DND-41 (cell line): Measurements from ENCODE around the gene MAPRE2.

Experiments used
- ATAC-seq: fragments of 200-7000 bp; cut with Tn5 transposase; 3 replicates; pipeline ENCODE4 v1.9.1; 2021; ENCODE audit warnings: low read depth; ENCODE audit not compliant: insufficient read depth
- DNase-seq: peaks from one replicate; pipeline ENCODE4 v3.0.0-alpha.2; 2020
- H2AFZ ChIP-seq: 2 replicates; pipeline ENCODE4 v1.6.0; 2012; ENCODE audit warnings: low read depth, low read length
- H3K27ac ChIP-seq: 2 replicates; pipeline ENCODE4 v1.5.1; 2012; ENCODE audit warnings: low read length, inconsistent platforms
- H3K27me3 ChIP-seq: fragments of 200-600 bp; sonication (generic); 2 replicates; pipeline ENCODE4 v1.6.0; 2012; ENCODE audit warnings: low read length, mild to moderate bottlenecking, inconsistent platforms; ENCODE audit not compliant: insufficient read depth, poor library complexity
- H3K36me3 ChIP-seq: 2 replicates; pipeline ENCODE4 v1.5.1; 2012; ENCODE audit warnings: low read length, inconsistent platforms; ENCODE audit not compliant: insufficient read depth
- H3K4me1 ChIP-seq: 2 replicates; pipeline ENCODE4 v1.5.1; 2012; ENCODE audit warnings: mild to moderate bottlenecking, low read length; ENCODE audit not compliant: insufficient read depth
- H3K4me2 ChIP-seq: 2 replicates; pipeline ENCODE4 v1.6.0; 2012; ENCODE audit warnings: mild to moderate bottlenecking, moderate library complexity, low read length, inconsistent platforms; ENCODE audit not compliant: insufficient read depth
- H3K4me3 ChIP-seq, 2 experiments: fragments of 200-600 bp in 1 of 2; shearing (Covaris generic) in 1 of 2; 2 replicates each; pipeline ENCODE4 v1.5.1; 2012 to 2016; ENCODE audit warnings: inconsistent platforms in 2 of 2, low read length in 2 of 2, mild to moderate bottlenecking in 2 of 2, low read depth in 1 of 2, moderate library complexity in 1 of 2
- H3K79me2 ChIP-seq: 2 replicates; pipeline ENCODE4 v1.6.0; 2012; ENCODE audit warnings: low read length, inconsistent platforms; ENCODE audit not compliant: insufficient read depth
- H3K9ac ChIP-seq: 2 replicates; pipeline ENCODE4 v1.6.0; 2012; ENCODE audit warnings: low read depth, mild to moderate bottlenecking, inconsistent platforms, low read length, moderate library complexity
- H3K9me3 ChIP-seq: 2 replicates; pipeline ENCODE4 v1.5.1; 2012; ENCODE audit warnings: low read length, moderate library complexity, mild to moderate bottlenecking, inconsistent platforms; ENCODE audit not compliant: insufficient read depth, severe bottlenecking
- H4K20me1 ChIP-seq: 2 replicates; pipeline ENCODE4 v1.6.0; 2012; ENCODE audit warnings: low read length; ENCODE audit not compliant: insufficient read depth
- EZH2 ChIP-seq: IDR thresholded peaks from 3 replicates; pipeline ENCODE4 v1.6.1; 2012; ENCODE audit warnings: borderline replicate concordance, low read depth, mild to moderate bottlenecking, moderate library complexity, low read length, inconsistent platforms; ENCODE audit not compliant: severe bottlenecking
- TF ChIP-seq, protein P1 (sequence below): IDR thresholded peaks from 2 replicates; pipeline ENCODE4 v1.5.1; 2012; ENCODE audit warnings: borderline replicate concordance, low read length, moderate library complexity, mild to moderate bottlenecking; ENCODE audit not compliant: poor library complexity, severe bottlenecking; ENCODE audit errors: extremely low read depth

MAPRE2 gene

GRCh38 chr18:35026407-35027061, 14.7 kb upstream of the MAPRE2 start:
- TF ChIP-seq, protein P1, sequence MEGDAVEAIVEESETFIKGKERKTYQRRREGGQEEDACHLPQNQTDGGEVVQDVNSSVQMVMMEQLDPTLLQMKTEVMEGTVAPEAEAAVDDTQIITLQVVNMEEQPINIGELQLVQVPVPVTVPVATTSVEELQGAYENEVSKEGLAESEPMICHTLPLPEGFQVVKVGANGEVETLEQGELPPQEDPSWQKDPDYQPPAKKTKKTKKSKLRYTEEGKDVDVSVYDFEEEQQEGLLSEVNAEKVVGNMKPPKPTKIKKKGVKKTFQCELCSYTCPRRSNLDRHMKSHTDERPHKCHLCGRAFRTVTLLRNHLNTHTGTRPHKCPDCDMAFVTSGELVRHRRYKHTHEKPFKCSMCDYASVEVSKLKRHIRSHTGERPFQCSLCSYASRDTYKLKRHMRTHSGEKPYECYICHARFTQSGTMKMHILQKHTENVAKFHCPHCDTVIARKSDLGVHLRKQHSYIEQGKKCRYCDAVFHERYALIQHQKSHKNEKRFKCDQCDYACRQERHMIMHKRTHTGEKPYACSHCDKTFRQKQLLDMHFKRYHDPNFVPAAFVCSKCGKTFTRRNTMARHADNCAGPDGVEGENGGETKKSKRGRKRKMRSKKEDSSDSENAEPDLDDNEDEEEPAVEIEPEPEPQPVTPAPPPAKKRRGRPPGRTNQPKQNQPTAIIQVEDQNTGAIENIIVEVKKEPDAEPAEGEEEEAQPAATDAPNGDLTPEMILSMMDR, result peak; percentile 38
- TF ChIP-seq EZH2, result no peak
- Histone ChIP-seq H2AFZ (no peak overlapping the region), H3K4me2 (no peak overlapping the region), H4K20me1 (no peaks in the 10 kb centered on the region), H3K79me2 (no peaks in the 10 kb centered on the region), H3K36me3 (no peaks in the 10 kb centered on the region), H3K9ac (no peak overlapping the region), H3K4me1 (peaks cover 27% of the 10 kb centered on the region), H3K4me3 (no peak overlapping the region), H3K27me3 (no peaks in the 10 kb centered on the region), H3K9me3 (no peaks in the 10 kb centered on the region), H3K27ac (no peak overlapping the region)
- ATAC-seq, result no peak
- DNase-seq, result no peak

GRCh38 chr18:35027206-35027605, 14.0 kb upstream of the MAPRE2 start:
- Histone ChIP-seq H3K27me3 (no peaks in the 10 kb centered on the region), H2AFZ (no peak overlapping the region), H3K4me2 (no peak overlapping the region), H4K20me1 (no peaks in the 10 kb centered on the region), H3K79me2 (no peaks in the 10 kb centered on the region), H3K27ac (no peak overlapping the region), H3K36me3 (no peaks in the 10 kb centered on the region), H3K4me1 (peaks cover 34% of the 10 kb centered on the region), H3K4me3 (no peak overlapping the region), H3K9me3 (no peaks in the 10 kb centered on the region), H3K9ac (no peak overlapping the region)
- no peak for ATAC-seq
- DNase-seq, result no peak
- TF ChIP-seq EZH2, result no peak
- TF ChIP-seq, protein P1, result no peak

- H3K9ac ChIP-seq, result no peak overlapping the region
- H3K9me3 ChIP-seq, result no peaks in the 10 kb centered on the region
- H3K79me2 ChIP-seq, result no peaks in the 10 kb centered on the region
- H3K36me3 ChIP-seq, result no peaks in the 10 kb centered on the region
- no peak overlapping the region for H3K4me3 ChIP-seq
- no peak overlapping the region for H3K27ac ChIP-seq
- DNase-seq (no peak), ATAC-seq (no peak)
- no peak overlapping the region for H3K4me2 ChIP-seq
- H2AFZ ChIP-seq, result no peak overlapping the region
- peaks cover 40% of the 10 kb centered on the region for H3K4me1 ChIP-seq
- H3K27me3 ChIP-seq, result no peaks in the 10 kb centered on the region
- H4K20me1 ChIP-seq, result no peaks in the 10 kb centered on the region
- TF ChIP-seq, protein P1, result no peak
- TF ChIP-seq EZH2, result no peak
Observed at GRCh38 chr18:35028536-35028935, 12.7 kb upstream of the MAPRE2 start.
